ENCODE data around the gene BICDL1. TPM values are rescaled to one million over a fixed set of nuclear protein-coding genes. Genes with fewer than 3 reads are reported as not detected.

Gene BICDL1
- total RNA-seq, 1 experiment from 2014 or later, result 2.4 TPM

DNA sequence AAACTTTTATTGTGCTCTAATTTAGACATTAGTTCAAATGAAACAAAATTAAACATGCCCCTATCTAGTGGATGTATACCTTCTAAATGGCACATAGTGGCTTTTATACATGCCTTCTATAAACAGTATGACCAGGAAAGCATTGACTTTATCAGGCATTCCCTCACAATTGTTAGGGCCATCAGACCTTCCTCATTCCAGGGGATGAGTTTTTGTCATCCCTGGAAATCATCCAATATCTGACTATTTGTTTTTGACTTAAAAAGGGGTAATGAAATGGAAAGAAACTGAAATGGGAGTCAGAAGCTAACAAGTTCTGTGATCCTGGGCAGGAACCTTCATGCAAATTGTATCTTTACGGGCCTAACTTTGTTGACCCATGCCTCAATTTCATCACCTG lies 58.0 kb downstream of the BICDL1 start:
- H3K9me3 ChIP-seq (ENCODE audit: low read depth, low read length, poor library complexity, severe bottlenecking), result no peaks in the 10 kb centered on the region
- TF ChIP-seq, protein P1, sequence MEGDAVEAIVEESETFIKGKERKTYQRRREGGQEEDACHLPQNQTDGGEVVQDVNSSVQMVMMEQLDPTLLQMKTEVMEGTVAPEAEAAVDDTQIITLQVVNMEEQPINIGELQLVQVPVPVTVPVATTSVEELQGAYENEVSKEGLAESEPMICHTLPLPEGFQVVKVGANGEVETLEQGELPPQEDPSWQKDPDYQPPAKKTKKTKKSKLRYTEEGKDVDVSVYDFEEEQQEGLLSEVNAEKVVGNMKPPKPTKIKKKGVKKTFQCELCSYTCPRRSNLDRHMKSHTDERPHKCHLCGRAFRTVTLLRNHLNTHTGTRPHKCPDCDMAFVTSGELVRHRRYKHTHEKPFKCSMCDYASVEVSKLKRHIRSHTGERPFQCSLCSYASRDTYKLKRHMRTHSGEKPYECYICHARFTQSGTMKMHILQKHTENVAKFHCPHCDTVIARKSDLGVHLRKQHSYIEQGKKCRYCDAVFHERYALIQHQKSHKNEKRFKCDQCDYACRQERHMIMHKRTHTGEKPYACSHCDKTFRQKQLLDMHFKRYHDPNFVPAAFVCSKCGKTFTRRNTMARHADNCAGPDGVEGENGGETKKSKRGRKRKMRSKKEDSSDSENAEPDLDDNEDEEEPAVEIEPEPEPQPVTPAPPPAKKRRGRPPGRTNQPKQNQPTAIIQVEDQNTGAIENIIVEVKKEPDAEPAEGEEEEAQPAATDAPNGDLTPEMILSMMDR (conservative IDR thresholded peaks at IDR 0.05; ENCODE audit: low read depth, low read length), result no peak
- no peak for TF ChIP-seq EZH2 (IDR thresholded peaks at IDR 0.05; ENCODE audit: borderline replicate concordance, low read depth, low read length, poor library complexity, severe bottlenecking)
- no TSS peak for BruUV-seq (replicated peaks)
- DNase-seq (ENCODE audit: low spot score), result no peak
- ChIA-PET CTCF (no interaction called here), POLR2A (ENCODE audit: low non-redundant PET) (no interaction called here)
- H3K27ac ChIP-seq (ENCODE audit: low read depth, low read length, poor library complexity, severe bottlenecking), result no peak overlapping the region
- no peaks in the 10 kb centered on the region for H3K36me3 ChIP-seq (ENCODE audit: insufficient read depth, low read length, poor library complexity, severe bottlenecking)
- no peaks in the 10 kb centered on the region for H3K4me1 ChIP-seq (ENCODE audit: insufficient read depth, low read length, poor library complexity, severe bottlenecking)
- no peaks in the 10 kb centered on the region for H3K27me3 ChIP-seq (replicated peaks; ENCODE audit: insufficient read depth, low read depth, low read length, poor library complexity)
- intact Hi-C loops (cut with micrococcal nuclease; ENCODE audit: unreplicated experiment), result no loop called here
- no peak overlapping the region for H3K4me3 ChIP-seq (ENCODE audit: low read depth, low read length, poor library complexity, severe bottlenecking)

DNA sequence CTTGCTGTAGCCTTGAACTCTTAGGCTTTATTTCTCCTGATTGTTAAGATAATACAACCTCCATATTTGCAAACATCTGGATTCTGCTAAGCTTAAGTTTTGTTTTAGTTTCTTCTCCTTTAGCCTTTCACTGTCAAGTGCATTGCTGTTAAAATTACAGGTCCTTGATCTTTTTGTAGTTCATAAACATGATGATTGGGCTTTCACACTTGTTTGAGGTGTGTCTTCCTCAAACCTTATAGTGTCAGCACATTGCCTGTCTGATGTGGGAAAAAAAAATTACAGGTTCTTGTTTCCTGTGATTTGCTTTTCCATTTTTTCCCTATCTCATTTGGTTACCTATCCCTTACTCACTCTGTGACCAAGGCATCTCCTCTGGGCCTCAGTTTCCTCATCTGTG lies 59.2 kb downstream of the BICDL1 start:
- no peaks in the 10 kb centered on the region for H3K36me3 ChIP-seq (ENCODE audit: insufficient read depth, low read length, poor library complexity, severe bottlenecking)
- TF ChIP-seq, protein P1 (conservative IDR thresholded peaks at IDR 0.05; ENCODE audit: low read depth, low read length), result no peak
- no peak for TF ChIP-seq EZH2 (IDR thresholded peaks at IDR 0.05; ENCODE audit: borderline replicate concordance, low read depth, low read length, poor library complexity, severe bottlenecking)
- H3K27ac ChIP-seq (ENCODE audit: low read depth, low read length, poor library complexity, severe bottlenecking), result no peak overlapping the region
- H3K27me3 ChIP-seq (replicated peaks; ENCODE audit: insufficient read depth, low read depth, low read length, poor library complexity), result no peaks in the 10 kb centered on the region
- CTCF ChIA-PET, result no interaction called here
- H3K9me3 ChIP-seq (ENCODE audit: low read depth, low read length, poor library complexity, severe bottlenecking), result no peaks in the 10 kb centered on the region
- intact Hi-C loops (cut with micrococcal nuclease; ENCODE audit: unreplicated experiment), result no loop called here
- no peak overlapping the region for H3K4me3 ChIP-seq (ENCODE audit: low read depth, low read length, poor library complexity, severe bottlenecking)
- no peak for DNase-seq (ENCODE audit: low spot score)
- POLR2A ChIA-PET (ENCODE audit: low non-redundant PET), result no interaction called here
- H3K4me1 ChIP-seq (ENCODE audit: insufficient read depth, low read length, poor library complexity, severe bottlenecking), result no peaks in the 10 kb centered on the region
- no TSS peak for BruUV-seq (replicated peaks)

DNA sequence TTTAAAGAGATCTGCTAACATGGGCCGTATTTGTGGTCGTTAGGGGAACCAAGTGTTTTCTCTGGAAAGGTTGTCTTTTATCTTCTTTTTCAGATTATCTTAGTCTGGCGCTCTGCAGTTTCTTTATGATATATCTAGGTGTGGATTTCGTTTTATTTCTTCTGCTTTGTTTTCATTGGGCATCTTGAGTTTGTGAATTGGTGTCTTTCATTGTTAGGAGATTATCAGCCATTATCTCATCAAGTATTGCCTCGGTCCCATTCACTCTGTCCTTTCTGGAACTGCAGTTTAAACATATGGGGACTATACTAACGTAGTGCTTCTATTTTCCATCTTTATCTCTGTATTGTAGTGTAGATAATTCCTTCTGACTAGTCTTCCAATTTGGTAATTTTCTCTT lies 60.4 kb downstream of the BICDL1 start:
- H3K4me1 ChIP-seq (ENCODE audit: insufficient read depth, low read length, poor library complexity, severe bottlenecking), result no peaks in the 10 kb centered on the region
- no peak for TF ChIP-seq EZH2 (IDR thresholded peaks at IDR 0.05; ENCODE audit: borderline replicate concordance, low read depth, low read length, poor library complexity, severe bottlenecking)
- TF ChIP-seq, protein P1 (conservative IDR thresholded peaks at IDR 0.05; ENCODE audit: low read depth, low read length), result no peak
- no TSS peak for BruUV-seq (replicated peaks)
- ChIA-PET POLR2A (ENCODE audit: low non-redundant PET) (no interaction called here), CTCF (no interaction called here)
- no peaks in the 10 kb centered on the region for H3K9me3 ChIP-seq (ENCODE audit: low read depth, low read length, poor library complexity, severe bottlenecking)
- H3K27ac ChIP-seq (ENCODE audit: low read depth, low read length, poor library complexity, severe bottlenecking), result no peak overlapping the region
- H3K27me3 ChIP-seq (replicated peaks; ENCODE audit: insufficient read depth, low read depth, low read length, poor library complexity), result no peaks in the 10 kb centered on the region
- H3K4me3 ChIP-seq (ENCODE audit: low read depth, low read length, poor library complexity, severe bottlenecking), result no peak overlapping the region
- intact Hi-C loops (cut with micrococcal nuclease; ENCODE audit: unreplicated experiment), result no loop called here
- DNase-seq (ENCODE audit: low spot score), result no peak
- H3K36me3 ChIP-seq (ENCODE audit: insufficient read depth, low read length, poor library complexity, severe bottlenecking), result no peaks in the 10 kb centered on the region

Measured in A673 (cell line).